NCI-H2171 treated with DMSO at 0.1 percent for 48 hours (cell line): ENCODE results near the gene TSPAN3.

Experiments
- DNase-seq: peaks from one replicate; lab custom pipeline; 2025; lab: John Stamatoyannopoulos, UW

The TSPAN3 gene

DNA sequence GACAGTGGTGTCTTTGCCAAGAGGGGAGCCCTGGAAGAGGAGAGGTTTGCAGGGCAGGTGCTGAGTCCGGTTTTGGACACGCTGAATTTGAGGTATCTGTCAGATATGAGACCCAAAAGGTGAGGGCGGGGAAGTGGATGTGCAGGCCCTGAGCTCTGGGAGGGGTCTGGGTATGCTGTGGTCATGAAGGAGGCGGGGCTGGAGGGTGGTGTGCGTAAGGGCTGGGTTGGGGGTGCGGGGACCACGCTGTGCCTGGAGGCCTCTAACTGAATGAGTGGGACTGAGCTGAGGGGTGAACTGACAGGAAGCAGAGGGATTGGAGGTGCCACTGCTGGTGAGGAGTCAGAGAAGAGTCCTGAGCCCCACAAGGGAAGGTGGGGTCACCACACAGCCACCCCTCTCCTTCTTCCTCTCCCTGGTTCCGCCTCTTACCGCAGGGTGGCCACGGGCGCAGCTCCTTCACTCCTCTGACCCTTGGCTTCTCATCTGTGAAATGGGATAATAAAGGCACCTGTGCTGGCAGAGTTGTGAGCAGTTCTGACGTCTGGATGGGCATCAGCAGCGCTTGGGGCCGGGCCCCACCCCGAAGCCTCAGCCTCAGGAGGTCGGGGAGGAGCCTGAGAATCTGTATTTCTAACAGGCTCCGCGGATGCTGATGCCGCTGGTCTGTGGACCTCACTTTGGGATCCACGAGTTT is 47.2 kb downstream of the TSPAN3 start:
- no peak for DNase-seq

DNA sequence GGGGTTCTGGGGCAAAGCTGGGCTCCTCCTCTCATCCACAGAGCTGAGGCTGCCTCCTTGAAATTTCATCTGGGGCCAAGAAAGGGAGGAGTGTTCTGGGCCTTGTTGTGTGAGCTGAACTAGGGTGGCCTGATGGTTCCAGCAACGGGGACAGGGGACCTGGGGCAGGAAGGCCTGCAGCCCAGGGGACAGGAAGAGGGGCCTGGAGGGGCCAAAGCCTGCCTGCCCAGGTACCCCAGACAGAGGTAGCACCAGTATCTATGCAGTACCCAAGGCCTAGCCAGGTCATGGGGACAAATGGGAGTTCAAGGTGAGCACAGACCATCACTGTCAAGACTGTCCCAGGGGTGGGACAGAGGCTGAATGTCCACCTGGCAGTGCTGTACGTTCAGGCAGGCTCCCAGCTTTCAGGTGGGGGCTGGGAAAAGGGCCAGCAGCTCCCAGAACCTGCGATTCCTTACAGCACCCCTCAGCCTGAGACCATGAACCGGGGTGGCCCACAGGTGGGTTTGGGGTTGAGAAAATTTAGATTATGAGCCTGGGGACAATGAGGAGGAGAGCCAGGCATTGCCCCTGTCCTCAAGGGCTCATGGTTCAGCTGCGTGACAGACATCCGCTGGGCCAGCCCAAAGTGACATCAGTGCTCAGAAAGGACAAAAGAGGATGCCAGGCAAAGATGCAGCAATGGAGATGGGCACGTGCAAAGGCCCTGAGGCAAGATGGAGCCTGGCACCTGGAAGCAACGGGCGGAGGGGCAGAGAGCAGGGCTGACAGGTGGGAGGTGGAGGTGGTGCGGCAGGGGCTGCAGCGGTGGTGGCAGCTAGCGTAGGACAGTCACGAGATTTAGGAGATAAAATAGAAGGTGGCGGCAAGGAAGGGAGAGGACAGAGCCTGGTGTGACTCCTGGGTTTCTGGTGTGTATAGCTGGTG is 48.0 kb downstream of the TSPAN3 start:
- DNase-seq = no peak

DNA sequence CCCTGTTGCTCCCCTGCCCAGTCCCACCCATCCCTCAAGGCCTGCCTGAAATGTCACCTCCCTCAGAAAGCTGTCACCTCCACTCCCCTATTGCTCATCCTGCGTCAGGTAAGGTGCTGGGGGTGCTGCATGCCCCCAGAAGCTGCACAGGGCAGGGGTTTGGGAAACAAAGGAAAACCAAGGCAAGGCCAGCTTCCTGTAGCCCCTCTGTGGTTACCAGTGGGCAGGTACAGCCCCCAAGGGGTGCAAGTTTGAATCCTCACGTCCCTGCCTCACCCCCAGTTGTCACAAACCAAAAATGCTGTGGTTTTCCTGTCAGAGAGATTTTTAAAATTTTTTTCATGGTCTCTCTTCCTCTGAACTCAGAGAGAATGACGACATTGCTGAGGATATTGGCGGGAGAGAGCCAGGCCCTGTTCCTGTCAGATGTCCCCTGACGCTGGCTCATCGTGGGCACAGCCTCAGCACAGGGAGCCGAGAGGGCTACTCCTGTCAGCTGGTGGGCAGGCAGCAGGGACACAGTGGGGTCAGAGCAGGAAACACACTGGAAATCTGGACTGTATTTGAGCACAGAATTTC is 49.0 kb downstream of the TSPAN3 start:
- DNase-seq = no peak

DNA sequence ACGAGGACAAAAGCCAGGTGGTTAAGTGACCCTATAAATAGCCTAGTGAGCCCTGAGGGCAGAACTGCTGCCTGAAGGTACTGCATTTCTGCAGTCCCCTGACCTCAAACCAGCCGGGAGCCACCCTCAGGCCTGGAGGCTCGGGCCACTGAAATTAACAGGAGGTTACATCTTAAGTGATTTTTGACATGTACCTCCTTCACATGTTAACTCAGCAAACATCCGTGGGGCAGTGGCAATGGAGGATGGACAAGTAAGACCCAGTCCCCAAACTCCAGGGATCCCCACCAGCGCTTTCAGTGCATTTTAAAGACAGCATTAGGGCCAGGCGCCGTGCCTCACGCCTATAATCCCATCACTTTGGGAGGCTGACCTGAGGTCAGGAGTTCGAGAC is 49.8 kb downstream of the TSPAN3 start:
- DNase-seq = no peak

DNA sequence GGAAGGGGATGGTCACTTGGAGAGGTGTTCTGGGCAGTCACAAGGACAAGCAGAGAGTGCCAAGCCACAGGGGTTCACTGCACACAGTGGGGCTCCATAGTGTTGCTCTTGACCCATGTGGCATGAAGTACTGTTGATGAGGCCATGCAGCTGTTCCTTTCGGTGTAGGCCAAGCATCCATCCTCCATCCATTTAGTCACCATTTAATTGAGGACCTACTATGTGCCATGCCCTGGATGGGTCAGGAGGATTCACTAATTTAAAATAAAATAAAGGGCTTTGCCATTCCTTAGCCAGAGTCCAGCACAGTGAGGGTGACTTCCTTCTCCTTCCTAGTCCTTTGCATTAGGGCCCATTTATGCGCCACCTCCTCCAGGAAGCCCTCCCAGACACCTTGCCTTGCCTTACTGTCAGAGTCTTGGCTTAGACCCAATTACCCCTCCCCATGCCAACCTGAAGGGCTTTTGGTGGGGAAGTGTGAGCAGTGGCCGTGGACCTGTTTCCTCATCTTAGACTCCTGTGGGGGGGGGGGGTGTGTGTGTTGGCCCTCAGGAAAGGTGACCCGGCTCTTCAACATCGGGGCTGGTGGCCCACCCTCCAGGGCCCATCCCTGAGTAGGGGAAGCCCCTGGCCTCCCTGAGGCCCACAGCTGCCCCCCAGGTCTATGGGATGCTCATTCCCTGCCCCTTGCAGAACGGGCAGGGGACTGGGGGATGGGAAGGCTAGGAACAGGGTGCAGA is 50.4 kb downstream of the TSPAN3 start:
- DNase-seq = no peak

DNA sequence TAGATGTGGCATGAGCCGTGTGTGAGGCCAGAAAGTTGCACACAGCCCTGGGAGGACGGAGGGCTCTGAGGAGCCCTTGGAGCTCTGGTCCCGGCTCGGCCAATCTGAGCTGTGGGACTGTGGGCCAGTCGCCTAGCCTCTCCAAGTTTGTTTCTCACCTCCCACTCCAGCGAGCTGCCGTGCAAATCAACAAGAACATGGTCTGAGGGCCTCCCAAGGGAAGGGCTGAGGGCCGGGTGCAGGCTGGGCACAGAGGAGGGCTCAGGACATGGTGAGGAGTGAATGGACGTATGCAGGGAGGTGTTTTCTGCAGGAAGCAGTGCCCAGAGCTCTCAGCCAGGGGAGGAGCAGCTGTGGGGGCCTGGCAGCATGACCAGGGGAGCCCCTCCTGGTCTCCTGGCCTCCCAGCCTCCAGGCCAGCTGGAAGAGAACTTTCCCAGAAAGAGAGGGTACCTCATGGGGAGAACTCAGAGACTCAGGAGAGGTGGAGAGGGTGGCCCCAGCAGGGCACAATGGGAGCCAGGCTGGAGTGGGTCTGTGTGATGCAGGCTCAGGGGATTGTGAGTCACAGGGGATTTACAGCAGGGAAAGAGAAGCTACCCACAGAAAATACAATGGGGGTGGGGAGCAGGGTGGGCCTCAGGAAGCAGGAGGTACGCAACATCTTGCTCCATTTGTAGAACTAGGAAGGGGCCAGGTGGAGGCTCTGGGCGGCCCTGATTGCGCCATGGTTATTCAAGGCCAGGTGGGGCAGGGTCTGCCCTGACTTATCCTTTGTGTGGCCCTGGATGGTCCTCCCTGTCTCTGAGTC is 51.2 kb downstream of the TSPAN3 start:
- DNase-seq = no peak

DNA sequence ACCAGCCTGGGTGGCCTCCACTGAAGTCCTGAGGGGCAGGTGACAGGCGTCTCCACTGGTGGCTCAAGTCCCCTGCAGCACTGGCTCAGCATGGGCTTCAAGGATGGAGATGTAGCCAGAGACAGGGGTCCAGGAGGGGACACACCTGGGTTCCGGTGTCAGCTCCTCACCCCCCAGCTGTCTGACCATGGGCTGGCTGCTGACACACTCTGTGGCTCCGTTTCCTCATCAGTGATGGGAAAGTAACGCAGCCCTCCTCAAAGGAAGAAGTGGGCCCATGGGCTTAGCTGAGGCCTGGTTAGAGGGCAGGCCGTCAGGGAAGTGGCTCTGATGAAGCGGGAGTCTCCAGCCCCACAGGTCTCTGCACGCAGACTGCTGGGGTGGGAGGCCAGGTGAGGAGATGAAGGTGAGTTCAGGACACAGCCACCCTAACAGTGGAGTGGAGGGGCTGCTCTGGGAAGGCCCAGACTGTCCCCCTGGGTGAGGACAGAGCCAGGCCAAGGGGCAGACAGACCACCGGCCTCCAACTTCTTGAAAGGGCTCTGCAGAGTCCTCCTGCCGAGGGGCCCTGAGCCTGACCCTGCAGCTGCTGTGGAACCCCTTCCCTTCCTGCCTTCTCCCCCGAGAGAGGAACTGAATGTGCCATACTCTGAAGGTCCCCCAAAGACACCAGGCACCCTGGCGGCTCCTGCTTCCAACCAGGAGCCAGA is 52.0 kb downstream of the TSPAN3 start:
- DNase-seq = no peak

DNA sequence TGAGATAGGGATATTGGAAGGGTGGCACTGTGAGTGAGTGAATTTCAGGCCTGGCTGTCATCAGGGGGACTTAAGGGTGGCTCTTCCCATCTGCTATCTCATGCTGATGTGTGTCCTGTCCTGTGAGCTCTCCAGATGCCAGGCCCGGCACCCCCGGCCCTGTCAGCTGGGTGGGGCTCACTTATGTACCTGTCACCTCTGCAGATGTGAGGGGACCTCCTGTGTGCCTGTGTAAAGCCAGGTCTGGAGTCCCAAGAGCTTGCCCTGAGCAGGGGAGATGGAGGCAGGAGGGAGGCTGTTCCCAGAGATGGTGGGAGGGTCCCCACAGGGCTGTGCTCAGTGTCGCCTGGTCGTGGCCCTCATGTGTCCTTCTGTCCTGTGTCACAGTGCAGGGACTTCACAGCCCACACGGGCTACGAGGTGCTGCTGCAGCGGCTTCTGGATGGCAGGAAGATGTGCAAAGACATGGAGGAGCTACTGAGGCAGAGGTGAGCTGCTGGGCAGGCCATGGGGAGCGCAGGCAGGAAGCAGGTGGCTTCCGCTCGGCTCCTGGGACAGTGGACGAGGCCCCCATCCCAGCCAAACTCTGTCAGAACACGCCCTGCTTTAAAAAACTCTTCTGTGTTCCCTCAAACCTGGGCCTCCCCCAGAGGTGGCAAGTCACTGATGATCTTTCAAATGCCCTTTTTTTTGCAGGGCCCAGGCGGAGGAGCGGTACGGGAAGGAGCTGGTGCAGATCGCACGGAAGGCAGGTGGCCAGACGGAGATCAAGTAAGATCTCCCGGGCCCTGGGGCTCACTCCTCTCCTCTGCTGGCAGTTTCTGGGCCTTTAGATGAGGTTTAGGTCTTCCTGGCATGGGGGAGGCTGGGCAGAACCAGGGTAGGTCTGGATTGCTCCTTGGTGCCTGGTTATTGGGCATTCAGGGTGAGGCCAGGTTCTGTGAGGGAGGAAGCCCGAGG is 52.9 kb downstream of the TSPAN3 start:
- DNase-seq = no peak

DNA sequence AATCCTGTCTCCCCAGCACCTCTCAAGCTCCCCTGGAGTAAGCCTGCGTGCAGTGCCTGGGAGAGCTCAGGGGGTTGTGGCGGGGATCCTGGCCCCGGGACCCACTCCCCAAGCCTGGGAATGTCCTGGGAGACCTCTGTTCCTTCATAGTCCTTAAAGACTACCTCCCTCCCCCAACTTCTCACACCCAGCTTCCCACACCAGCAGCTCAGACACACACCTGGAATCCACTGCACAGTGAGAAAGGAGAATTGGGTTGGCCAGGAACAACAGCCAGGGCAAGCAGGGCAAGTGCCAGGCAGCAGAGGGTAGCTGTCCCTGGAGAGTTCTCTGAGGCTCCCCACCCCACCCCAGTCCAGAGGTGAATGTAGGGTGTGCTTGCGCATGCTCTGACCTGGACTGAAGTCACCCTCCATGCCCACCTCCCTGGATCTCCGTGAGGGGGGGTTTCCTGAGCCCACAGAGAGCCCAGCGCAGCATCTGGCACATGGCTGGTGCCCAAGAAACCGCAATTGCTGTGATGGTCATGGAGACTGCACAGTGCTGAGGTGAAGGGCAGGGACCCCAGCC is 53.7 kb downstream of the TSPAN3 start:
- no peak for DNase-seq

DNA sequence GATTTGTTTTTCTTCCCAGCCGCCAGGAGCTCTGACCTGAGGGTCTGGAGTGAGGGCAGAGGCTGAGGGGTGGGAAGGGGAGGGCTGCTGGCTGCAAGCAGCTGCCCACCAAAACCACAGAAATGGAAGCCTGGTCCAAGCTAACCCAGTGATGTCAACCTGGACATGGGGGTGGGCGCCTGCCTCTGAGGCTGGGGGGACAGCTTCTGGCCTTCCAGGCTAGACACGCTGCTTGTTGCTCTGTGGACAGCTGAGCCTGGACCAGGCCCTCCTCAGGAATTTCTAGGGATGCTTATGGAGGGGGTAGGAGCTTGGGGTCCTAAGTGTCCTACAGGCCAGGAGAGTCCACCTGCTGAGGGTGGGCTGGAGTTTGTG is 54.6 kb downstream of the TSPAN3 start:
- no peak for DNase-seq

DNA sequence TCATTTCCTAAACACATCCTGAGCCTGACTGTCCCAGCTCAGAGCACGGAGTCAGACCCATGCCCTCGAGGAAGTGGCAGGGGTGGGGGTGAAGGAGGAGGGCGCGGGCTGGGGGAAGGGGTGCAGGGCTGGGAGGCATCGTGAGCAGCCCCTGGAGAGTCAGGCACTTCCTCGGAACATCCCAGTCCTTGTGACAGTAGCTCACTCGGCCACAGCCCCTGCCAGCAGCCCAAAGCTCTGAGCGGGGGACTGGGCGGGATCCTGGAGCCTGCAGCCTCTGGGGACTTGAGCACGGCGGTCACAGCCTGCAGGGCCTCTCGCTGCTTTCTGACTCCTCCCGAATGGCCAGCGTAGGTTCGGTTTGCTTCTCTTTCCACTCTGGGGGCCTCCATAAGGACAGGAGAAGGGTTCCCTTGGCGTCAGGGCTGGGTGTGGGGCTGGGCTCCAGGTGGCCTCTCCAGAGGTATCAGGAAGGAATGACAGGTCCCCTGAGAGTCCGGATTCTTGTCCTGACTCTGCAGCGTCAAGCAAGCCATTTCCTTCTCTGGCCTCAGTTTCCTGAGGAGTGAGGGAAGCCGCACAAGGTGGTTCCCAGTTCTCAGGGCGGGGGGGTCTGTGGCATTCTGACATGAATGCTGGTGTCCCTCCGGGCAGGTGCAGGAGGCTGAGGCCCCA is 55.1 kb downstream of the TSPAN3 start:
- no peak for DNase-seq

DNA sequence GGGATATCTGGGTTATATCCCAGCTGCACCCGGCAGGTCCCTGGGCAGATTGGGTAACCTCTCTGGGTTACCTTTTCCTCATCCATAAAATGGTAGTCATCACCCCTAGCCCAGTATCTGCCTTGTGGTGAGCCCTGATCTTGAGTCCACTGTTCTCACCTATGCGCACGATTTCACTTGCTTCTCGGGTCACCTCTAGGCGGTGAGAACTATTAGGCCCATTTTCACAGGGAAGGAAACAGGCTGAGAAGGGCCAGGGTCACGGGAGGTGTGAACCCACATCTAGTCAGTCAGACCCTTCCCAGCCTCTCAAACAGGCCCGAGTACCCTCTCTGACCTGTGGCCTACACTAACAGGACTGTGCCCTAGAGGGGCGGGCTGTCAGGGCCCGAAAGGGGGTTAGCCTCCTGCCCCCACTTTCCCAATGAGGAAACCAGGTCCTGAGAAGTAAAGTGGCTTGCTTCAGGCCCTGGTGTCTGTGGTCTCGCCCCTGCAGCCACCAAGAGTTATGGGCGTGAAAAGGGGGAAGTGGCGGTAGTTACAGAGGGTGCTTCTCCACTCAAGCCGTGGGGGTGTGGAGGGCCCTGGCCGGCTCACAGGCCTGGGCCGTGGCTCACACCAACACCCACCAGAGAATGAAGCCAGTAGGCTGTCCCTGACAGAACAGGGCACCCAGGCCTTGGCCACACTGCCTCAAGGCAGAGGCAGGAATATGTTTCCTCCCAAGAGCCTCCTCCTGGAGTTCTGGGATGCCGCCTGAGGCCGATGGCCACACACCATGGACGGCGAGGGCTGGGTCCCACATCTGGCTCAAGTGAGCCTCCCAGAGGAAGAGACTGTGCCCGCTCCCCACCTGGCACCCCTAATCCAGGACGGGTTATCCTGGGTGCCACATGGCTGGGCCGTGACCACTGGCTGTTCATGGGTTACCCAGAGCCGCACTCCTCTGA is 56.5 kb downstream of the TSPAN3 start:
- DNase-seq = no peak

DNA sequence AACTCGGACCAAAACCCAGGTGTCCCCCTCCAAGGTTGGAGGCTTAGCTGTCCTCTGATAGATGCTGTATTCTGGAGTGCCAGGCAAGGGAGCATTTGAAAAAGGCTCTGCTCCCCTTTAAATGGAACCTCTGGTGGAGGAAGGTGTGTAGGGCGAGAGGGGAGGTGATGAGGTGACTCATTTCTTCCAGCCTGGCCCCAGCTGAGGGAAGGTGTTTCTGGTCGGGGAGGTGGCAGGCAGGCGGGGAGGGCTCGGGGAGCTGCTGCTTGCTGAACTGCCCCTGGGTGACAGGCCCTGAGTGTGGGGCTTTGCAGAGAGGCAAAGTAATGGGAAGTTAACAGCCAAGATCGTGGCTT is 57.2 kb downstream of the TSPAN3 start:
- no peak for DNase-seq

DNA sequence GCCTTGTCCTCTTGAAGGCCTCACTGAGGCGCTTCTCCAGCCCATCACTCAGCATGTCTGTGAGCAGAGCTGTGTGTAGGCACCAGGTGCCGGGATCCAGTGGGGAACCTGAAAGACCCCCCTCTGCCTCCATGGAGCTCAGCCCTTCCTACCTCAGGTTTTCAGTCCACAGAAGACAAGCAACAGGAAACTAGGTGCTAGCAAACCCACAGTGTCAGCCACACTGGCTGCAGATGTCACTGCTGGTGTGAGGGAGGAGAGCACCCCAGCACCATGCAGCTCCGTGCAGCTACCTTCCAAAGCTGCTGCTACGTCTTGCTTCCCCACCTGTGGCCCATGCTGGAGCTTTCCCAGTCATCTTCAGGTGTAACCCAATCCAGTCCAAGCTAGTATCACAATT is 58.0 kb downstream of the TSPAN3 start:
- no peak for DNase-seq

DNA sequence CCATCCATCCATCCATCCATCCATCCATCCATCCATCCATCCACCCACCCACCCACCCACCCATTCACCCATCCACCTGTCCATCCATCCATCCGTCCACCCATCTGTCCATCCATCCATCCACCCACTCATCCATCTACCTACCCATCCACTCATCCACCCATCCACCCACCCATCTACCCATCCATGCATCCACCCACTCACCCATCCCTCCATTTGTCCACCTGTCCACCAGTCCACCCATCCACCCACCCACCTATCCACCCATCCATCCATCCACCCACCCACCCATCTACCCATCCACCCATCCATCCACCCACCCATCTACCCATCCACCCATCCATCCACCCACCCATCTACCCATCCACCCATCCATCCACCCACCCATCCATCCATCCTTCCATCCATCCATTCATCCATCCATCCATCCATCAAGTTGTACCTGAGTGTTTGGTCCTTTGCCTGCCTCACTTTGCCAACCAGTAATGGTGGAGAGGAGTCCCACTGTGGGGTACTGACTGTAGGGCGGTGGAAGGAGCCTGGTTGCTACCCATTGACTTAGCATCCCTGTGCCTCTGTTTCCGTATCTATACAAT is 58.7 kb downstream of the TSPAN3 start:
- DNase-seq = no peak

DNA sequence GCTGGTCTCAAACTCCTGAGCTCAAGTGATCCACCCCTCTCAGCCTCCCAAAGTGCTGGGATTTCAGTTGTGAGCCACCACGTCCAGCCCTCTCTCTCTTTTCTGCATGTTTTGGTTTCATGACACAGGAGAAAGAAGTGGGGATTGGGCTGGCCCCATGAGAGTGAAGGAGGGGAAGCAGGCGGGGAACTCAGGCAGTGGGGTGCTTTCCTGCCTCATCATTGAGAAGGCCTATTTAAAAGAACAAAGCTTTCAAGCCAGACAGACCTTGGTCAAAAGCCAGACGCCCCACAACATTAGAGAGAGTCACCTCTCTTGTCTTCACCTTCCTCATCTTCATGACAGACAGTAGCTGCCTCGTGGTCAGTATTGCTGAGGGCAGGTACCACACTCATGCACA is 60.1 kb downstream of the TSPAN3 start:
- DNase-seq = no peak

DNA sequence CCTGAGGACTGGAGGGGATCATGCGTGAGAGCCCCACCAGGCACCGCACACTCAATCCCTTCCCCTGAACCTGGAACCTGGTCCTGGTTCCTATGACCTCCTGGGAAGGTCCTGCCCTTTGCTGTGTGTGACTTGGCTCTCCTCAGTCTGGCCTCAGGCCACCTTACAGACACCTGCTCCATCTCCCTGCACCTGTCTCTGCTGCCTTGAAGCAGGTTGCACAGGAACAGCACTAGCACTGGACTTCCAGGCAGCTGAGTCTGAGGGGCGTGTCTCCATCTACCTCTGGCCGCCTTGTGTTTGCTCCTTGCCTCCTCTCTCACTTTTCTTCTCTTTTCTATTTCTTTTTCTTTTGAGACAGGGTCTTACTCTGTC is 60.6 kb downstream of the TSPAN3 start:
- no peak for DNase-seq
